Thyroid gland (tissue), 4 donors: ENCODE results near the gene PHF8.

Experiments used
- POLR2A ChIP-seq, 2 donors: fragments of 450-650 bp; IDR thresholded peaks; one replicate each; pipeline ENCODE4 v1.6.1; 2017; ENCODE audit warnings: antibody characterized with exemption in 2 of 2, mild to moderate bottlenecking in 2 of 2, moderate library complexity in 1 of 2
- TF ChIP-seq, protein P1 (sequence below), 6 experiments: fragments of 200-600 bp in 3 of 6; fragments of 450-650 bp in 3 of 6; sonication (generic) in 3 of 6; IDR thresholded peaks; one replicate each; pipeline ENCODE4 v1.5.1; 2016 to 2019; ENCODE audit warnings: antibody characterized with exemption in 6 of 6, mild to moderate bottlenecking in 2 of 6, inconsistent platforms in 1 of 6, moderate library complexity in 1 of 6

DNA sequence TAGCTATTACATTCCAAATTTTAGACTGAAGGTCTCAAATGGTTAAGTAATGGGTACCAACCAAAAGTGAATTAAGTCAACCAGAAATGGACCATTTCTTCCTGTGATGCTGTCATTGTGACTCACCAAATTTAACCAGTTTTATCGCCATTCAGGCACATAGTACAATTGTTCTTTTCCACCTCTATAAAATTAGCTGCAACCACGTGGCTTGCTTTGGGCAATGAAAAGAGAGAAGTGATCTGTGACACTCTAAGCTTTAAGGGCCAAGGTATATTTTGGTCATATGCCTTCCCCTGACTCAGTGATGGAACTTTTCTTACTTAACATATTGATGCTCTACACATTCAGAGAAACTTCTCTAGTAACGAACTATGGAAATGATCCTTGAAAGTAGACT, 20.3 kb upstream of the PHF8 start:
- no peak for TF ChIP-seq POLR2A (IDR thresholded peaks at IDR 0.05)
- TF ChIP-seq, protein P1, sequence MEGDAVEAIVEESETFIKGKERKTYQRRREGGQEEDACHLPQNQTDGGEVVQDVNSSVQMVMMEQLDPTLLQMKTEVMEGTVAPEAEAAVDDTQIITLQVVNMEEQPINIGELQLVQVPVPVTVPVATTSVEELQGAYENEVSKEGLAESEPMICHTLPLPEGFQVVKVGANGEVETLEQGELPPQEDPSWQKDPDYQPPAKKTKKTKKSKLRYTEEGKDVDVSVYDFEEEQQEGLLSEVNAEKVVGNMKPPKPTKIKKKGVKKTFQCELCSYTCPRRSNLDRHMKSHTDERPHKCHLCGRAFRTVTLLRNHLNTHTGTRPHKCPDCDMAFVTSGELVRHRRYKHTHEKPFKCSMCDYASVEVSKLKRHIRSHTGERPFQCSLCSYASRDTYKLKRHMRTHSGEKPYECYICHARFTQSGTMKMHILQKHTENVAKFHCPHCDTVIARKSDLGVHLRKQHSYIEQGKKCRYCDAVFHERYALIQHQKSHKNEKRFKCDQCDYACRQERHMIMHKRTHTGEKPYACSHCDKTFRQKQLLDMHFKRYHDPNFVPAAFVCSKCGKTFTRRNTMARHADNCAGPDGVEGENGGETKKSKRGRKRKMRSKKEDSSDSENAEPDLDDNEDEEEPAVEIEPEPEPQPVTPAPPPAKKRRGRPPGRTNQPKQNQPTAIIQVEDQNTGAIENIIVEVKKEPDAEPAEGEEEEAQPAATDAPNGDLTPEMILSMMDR (IDR thresholded peaks at IDR 0.05): no peak
